Skeletal muscle tissue (tissue), 4 donors: ENCODE data around the gene PLOD3. TPM values are rescaled to one million over a fixed set of nuclear protein-coding genes. Genes with fewer than 3 reads are reported as not detected.

Experiments
- H3K27ac ChIP-seq: one replicate; pipeline ENCODE4 v1.7.0; 2013; ENCODE audit warnings: mild to moderate bottlenecking, low read depth, low read length, inconsistent platforms
- H3K27me3 ChIP-seq, 3 donors: one replicate each; pipeline ENCODE4 v1.7.0; 2013; ENCODE audit warnings: low read length in 3 of 3; ENCODE audit not compliant: control insufficient read depth in 3 of 3, insufficient read depth in 3 of 3
- H3K36me3 ChIP-seq, 3 donors: one replicate each; pipeline ENCODE4 v1.7.0; 2013; ENCODE audit warnings: low read length in 3 of 3; ENCODE audit not compliant: control insufficient read depth in 3 of 3, insufficient read depth in 3 of 3
- H3K4me1 ChIP-seq, 3 donors: one replicate each; pipeline ENCODE4 v1.7.0; 2013; ENCODE audit warnings: low read length in 3 of 3, mild to moderate bottlenecking in 3 of 3; ENCODE audit not compliant: control insufficient read depth in 3 of 3, insufficient read depth in 3 of 3
- H3K4me3 ChIP-seq, 3 donors: one replicate each; pipeline ENCODE4 v1.7.0; 2013; ENCODE audit warnings: low read length in 3 of 3
- H3K9ac ChIP-seq, 3 donors: one replicate each; pipeline ENCODE4 v1.7.0; 2013; ENCODE audit warnings: low read length in 3 of 3, mild to moderate bottlenecking in 3 of 3, moderate library complexity in 2 of 3, low read depth in 1 of 3
- H3K9me3 ChIP-seq, 3 donors: one replicate each; pipeline ENCODE4 v1.7.0; 2013; ENCODE audit warnings: low read length in 3 of 3; ENCODE audit not compliant: control insufficient read depth in 3 of 3
- total RNA-seq: library from RNA; depleted of rRNA; stranded (reverse); fragments of >200 nt; gene quantifications from one replicate; pipeline ENCODE4 v1.2.3, GENCODE V29; 2014
- donor health status: Osteomylitis.

PLOD3 gene
- total RNA-seq, 1 donor from 2014 or later, result 20.9 TPM

DNA sequence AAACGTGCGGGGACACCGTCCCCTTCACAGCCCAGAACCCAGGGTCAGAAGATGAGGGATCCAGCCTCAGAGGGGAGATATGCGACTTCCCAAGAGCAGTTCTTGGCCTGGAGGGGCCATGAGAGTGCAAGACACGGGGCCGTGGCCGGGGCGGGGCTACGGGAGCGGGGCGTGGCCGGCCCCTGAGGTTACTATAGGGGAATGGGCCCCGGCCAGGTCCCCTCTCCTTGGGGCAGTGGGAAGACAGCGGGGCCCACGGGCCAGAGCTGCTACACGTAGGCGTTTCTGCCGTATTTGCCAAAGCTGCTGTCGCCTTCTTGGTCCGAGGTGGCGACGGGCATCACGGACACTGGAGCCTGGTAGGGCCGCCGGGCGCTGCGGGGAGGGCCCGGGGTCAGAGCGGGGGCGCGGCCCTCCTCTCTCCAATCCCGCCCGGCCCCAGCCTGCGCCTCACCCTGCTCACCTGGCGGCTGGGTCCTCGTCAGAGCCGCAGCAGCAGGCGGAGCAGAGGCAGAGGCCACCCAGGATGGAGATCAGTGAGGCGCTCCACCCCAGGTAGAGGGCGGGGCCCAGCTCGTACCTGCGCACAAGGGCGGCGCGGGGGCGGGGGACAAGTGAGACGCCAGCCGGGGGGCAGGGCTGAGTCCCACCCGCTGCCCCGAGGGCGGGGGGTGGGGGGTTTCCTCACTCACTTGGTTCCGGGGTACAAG is 14.9 kb upstream of the PLOD3 start:
- no peaks in the 10 kb centered on the region for H3K9me3 ChIP-seq
- no peak overlapping the region for H3K9ac ChIP-seq
- no peak overlapping the region for H3K4me3 ChIP-seq
- no peak overlapping the region for H3K27ac ChIP-seq
- H3K4me1 ChIP-seq, result peaks cover 5 to 13% (median 6%) of the 10 kb centered on the region in 3 donors
- H3K27me3 ChIP-seq, result no peaks in the 10 kb centered on the region
- H3K36me3 ChIP-seq, result peaks cover 3 to 11% (median 10%) of the 10 kb centered on the region in 3 donors

DNA sequence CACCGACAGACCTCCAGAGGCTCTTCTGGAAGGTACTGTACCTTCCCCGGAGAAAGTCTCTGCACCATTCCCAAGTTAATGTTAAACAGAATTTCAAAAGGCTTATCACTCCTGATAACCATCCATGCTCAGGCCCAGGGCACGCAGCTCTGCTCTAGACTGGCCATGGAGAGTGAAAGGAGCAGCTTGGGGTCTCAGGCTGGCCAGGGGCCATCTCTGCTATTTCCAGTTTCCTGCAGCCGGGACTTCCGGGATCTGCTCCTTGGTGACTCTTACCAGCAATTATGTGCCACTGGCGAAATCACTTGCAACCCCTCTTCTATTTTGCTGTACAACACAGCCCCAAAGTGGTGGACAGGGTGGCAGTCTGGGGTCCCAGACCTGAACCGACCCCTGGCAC is 14.3 kb upstream of the PLOD3 start:
- no peak overlapping the region for H3K27ac ChIP-seq
- no peak overlapping the region for H3K9ac ChIP-seq
- H3K27me3 ChIP-seq, result no peaks in the 10 kb centered on the region
- H3K36me3 ChIP-seq, result peaks cover 3 to 13% (median 11%) of the 10 kb centered on the region in 3 donors
- no peaks in the 10 kb centered on the region for H3K9me3 ChIP-seq
- no peak overlapping the region for H3K4me3 ChIP-seq
- peaks cover 3 to 10% (median 4%) of the 10 kb centered on the region in 3 donors for H3K4me1 ChIP-seq

DNA sequence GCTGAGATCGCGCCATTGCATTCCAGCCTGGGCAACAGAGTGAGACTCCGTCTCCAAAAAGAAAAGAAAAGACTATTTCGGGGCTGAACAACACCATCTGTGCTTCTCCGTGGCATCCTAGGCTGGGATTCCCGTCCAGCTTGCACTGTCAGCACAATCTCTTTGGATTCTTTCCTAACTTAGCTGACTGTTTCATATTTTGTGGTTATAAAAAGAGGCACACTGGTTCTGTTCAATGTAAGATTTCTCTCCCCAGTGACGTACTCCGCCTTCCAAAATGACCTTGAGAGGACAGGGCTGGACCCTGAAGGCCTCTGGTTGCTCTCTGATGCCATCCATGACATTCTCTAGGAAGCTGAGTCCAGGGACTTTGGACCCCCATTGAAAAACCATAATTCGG is 9.3 kb upstream of the PLOD3 start:
- Histone ChIP-seq H3K27ac (no peak overlapping the region), H3K4me1 (peaks cover 1 to 12% (median 2%) of the 10 kb centered on the region in 3 donors), H3K36me3 (peaks cover 24 to 37% (median 26%) of the 10 kb centered on the region in 3 donors), H3K4me3 (no peak overlapping the region), H3K9me3 (no peaks in the 10 kb centered on the region), H3K9ac (no peak overlapping the region), H3K27me3 (no peaks in the 10 kb centered on the region)

DNA sequence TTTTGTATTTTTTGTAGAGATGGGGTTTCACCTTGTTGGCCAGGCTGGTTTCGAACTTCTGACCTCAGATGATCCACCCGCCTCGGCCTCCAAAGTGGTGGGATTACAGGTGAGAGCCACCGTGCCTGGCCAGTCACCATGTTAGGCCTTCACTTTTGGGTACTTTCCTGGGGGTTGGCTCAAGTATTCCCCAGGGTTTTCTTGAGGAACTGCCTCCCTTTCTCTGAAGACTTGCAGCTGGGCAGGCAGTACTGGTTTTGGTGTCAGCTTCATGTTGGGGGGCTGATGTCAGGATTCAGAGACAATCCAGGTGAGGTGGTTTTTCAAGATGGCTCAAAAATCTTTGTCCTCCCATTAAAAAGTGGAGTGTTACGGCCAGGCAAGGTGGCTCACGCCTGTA is 8.3 kb upstream of the PLOD3 start:
- Histone ChIP-seq H3K36me3 (peaks cover 24 to 38% (median 27%) of the 10 kb centered on the region in 3 donors), H3K4me1 (peaks cover 0 to 7% (median 0%) of the 10 kb centered on the region in 3 donors), H3K9ac (no peak overlapping the region)

DNA sequence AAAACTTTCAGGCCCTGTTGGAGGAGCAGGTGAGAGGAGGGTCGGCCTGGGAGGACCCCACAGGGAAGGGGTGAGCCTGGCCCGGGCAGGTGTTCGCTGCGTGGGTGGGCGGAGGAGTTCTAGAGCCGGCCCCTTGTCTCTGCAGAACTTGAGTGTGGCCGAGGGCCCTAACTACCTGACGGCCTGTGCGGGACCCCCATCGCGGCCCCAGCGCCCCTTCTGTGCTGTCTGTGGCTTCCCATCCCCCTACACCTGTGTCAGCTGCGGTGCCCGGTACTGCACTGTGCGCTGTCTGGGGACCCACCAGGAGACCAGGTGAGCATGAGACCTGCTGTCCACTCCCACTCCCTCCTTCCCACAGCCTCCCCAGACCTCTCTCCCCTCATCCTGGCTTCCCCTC is 6.1 kb upstream of the PLOD3 start:
- peaks cover 11 to 17% (median 14%) of the 10 kb centered on the region in 3 donors for H3K4me1 ChIP-seq
- no peak overlapping the region for H3K4me3 ChIP-seq
- no peak overlapping the region for H3K9ac ChIP-seq
- H3K36me3 ChIP-seq, result peaks cover 24 to 38% (median 27%) of the 10 kb centered on the region in 3 donors
- no peak overlapping the region for H3K27ac ChIP-seq
- H3K27me3 ChIP-seq, result no peaks in the 10 kb centered on the region
- no peaks in the 10 kb centered on the region for H3K9me3 ChIP-seq

More for the DNA sequence above, 8.3 kb upstream of the PLOD3 start:
- Histone ChIP-seq H3K27me3 (no peaks in the 10 kb centered on the region), H3K9me3 (no peaks in the 10 kb centered on the region), H3K27ac (no peak overlapping the region), H3K4me3 (no peak overlapping the region)

DNA sequence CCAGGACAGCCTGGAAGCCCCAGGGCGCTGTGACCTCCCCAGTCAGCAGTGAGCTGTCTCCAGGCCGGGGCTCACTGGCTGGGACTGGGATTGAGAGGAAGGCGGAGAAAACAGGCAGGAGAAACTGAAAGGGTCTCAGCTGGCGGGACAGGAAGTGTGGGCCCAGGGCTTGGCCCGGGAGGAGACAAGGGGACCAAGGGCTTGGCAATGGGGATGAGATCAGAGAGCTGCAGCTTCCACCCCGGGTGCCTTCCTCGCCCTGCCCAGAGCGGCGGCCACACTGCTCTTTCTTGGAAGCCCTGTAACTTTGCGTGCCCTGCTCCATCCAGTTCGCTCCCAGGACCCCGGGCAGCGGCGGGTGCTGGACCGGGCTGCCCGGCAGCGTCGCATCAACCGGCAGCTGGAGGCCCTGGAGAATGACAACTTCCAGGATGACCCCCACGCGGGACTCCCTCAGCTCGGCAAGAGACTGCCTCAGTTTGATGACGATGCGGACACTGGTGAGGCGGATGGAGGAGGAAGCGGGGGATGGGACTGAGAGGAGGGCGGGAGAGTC is 5.0 kb upstream of the PLOD3 start:
- no peaks in the 10 kb centered on the region for H3K27me3 ChIP-seq

DNA sequence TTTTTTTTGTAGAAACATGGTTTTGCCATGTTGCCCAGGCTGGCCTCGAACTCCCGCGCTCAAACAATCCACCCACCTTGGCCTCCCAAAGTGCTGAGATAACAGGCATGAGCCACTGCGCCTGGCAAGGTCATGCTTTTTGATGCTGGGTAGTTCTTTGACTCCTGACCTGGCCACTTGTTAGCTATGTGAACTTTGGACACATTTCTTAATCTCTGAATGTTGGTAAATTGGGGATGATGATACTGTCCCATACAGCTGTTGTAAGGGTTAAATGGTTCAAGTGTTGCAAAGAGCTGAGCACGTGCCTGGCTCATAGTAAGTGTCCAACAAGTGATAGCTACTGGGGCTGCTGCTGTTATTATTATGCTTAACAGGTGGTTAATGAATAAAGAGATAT is 2.9 kb upstream of the PLOD3 start:
- Histone ChIP-seq H3K27ac (no peak overlapping the region), H3K36me3 (peaks cover 16 to 28% (median 22%) of the 10 kb centered on the region in 3 donors), H3K4me1 (peaks cover 26 to 34% (median 33%) of the 10 kb centered on the region in 3 donors), H3K27me3 (no peaks in the 10 kb centered on the region), H3K4me3 (no peak overlapping the region), H3K9ac (no peak overlapping the region), H3K9me3 (no peaks in the 10 kb centered on the region)

More for the DNA sequence above, 5.0 kb upstream of the PLOD3 start:
- Histone ChIP-seq H3K27ac (no peak overlapping the region), H3K36me3 (peaks cover 21 to 31% (median 23%) of the 10 kb centered on the region in 3 donors), H3K4me1 (peaks cover 13 to 23% (median 19%) of the 10 kb centered on the region in 3 donors), H3K9ac (no peak overlapping the region), H3K9me3 (no peaks in the 10 kb centered on the region), H3K4me3 (no peak overlapping the region)

DNA sequence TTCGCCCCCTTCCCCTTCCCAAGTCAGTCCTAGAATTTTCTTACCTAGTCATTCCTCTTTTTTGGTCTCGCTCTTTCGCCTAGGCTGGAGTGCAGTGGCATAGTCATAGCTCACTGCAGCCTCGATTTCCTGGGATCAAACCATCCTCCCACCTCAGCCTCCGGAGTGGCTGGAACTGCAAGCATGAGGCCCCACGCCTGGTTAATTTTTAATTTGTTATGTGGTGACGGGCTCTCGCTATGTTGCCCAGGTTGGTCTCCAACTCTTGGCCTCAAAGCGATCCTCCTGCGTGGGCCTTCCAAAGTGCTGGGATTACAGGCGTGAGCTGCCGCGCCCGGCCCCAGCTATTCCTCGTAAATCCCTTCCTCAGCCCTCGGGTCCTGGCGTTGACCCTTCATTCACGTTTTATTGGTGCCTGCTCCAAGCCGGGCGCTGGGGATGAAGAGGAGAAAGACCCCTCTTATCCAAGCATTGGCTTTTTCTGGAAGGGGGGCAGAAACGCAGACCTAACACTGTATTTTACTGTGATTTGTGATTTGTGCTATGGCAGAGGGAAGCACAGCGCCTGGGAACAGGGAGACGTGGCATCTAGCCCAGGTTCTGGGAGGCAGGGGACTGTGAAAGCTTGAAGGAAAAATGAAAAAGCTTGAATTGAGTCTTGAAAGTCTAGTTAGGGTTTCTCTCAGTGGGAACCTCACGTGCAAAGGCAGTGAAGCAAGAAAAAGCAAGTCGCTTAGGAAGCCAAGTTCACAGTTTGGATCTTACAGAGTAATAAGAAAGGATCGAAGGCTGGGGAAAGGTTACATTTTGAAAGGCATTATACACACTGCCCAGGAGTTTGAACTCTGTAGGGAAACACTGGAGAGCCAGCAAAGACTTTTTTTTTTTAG is 1.1 kb upstream of the PLOD3 start:
- H3K27ac ChIP-seq, result peak overlapping the region; percentile 91
- peaks cover 26 to 34% (median 33%) of the 10 kb centered on the region in 3 donors for H3K4me1 ChIP-seq
- H3K4me3 ChIP-seq, result peak overlapping the region; percentile 93 to 99 (median 97)
- no peaks in the 10 kb centered on the region for H3K27me3 ChIP-seq
- peak overlapping the region; percentile 79 to 92 (median 85) for H3K9ac ChIP-seq
- no peaks in the 10 kb centered on the region for H3K9me3 ChIP-seq
- peaks cover 0 to 17% (median 17%) of the 10 kb centered on the region in 3 donors for H3K36me3 ChIP-seq

DNA sequence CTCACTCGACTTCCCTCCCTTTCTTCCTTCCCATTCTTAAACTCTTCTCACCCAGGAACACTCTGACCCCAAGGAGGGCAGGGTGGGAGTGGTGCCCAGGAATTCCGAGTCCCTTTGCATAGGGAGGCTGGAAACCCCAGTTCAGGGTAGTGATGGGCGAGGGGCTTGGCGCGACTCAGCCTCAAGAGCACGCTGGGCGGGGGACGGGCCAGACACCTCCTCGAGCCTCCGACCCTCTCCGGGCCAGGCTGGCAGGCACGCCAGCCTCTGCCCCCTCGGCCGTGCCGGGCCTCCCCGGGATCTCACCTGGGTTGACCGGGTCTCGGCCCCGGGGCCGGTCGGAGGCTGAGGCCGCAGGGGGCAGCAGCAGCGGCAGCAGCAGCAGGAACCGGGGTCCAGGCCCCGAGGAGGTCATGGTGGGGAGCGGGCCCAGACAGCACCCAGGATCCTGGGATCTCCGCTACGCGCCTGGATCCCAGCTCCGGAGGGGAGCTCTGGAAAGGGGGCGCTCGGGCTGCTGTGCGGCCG is 457 bp downstream of the PLOD3 start:
- H3K27me3 ChIP-seq, result no peaks in the 10 kb centered on the region
- peaks cover 8 to 17% (median 15%) of the 10 kb centered on the region in 3 donors for H3K36me3 ChIP-seq
- no peaks in the 10 kb centered on the region for H3K9me3 ChIP-seq
- H3K4me3 ChIP-seq, result peak overlapping the region; percentile 70 to 99 (median 93)
- H3K27ac ChIP-seq, result peak overlapping the region; percentile 91
- peaks cover 24 to 34% (median 33%) of the 10 kb centered on the region in 3 donors for H3K4me1 ChIP-seq
- H3K9ac ChIP-seq, result peak overlapping the region; percentile 67 to 92 (median 85)
